NB4 (cell line): ENCODE measurements around the gene ARIH2.

Experiments
- MAX ChIP-seq: IDR thresholded peaks from 2 replicates; pipeline ENCODE4 v1.6.1; 2011; ENCODE audit warnings: low read depth, low read length
- MYC ChIP-seq: IDR thresholded peaks from 2 replicates; pipeline ENCODE4 v1.6.1; 2011; ENCODE audit warnings: low read depth, low read length
- POLR2A ChIP-seq: IDR thresholded peaks from 2 replicates; pipeline ENCODE4 v1.6.1; 2011; ENCODE audit warnings: mild to moderate bottlenecking; ENCODE audit not compliant: insufficient read length; ENCODE audit errors: extremely low read depth
- TF ChIP-seq, protein P1 (sequence below): IDR thresholded peaks from one replicate; pipeline ENCODE4 v1.5.1; 2012; ENCODE audit warnings: low read depth, low read length

GRCh38 chr3:49027634-49028033, 109.0 kb downstream of the ARIH2 start:
- TF ChIP-seq, protein P1, sequence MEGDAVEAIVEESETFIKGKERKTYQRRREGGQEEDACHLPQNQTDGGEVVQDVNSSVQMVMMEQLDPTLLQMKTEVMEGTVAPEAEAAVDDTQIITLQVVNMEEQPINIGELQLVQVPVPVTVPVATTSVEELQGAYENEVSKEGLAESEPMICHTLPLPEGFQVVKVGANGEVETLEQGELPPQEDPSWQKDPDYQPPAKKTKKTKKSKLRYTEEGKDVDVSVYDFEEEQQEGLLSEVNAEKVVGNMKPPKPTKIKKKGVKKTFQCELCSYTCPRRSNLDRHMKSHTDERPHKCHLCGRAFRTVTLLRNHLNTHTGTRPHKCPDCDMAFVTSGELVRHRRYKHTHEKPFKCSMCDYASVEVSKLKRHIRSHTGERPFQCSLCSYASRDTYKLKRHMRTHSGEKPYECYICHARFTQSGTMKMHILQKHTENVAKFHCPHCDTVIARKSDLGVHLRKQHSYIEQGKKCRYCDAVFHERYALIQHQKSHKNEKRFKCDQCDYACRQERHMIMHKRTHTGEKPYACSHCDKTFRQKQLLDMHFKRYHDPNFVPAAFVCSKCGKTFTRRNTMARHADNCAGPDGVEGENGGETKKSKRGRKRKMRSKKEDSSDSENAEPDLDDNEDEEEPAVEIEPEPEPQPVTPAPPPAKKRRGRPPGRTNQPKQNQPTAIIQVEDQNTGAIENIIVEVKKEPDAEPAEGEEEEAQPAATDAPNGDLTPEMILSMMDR = no peak
- TF ChIP-seq POLR2A (no peak), MAX (no peak), MYC (no peak)
